Measurements from ENCODE around the gene EPB41L1.

DNA sequence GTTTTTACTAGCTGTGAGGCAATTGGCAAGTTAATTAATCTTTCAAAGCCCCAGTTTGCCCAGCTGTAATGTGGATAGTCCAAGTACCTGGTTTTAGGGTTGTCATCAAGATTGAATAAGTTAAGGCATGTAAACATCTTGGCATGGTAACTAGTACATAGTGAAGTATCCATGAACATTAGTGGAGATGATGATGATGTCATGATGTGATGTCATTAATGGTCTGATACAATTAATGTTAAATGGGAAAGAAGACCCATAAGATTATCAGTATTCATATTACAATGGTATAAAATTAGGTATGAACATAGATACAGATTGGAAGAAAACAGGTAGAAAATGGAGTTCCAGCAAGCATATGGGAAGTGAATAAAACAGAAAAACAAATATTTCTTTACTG is 5.3 kb downstream of the EPB41L1 start:
- TF ChIP-seq CTCF (optimal IDR thresholded peaks at IDR 0.05 in 1 of 3, IDR thresholded peaks at IDR 0.05 in 1 of 3, conservative IDR thresholded peaks at IDR 0.05 in 1 of 3; ENCODE audit: extremely low read depth in 1 of 3, insufficient read depth in 2 of 3, low read length in 3 of 3): no peak
- TF ChIP-seq EZH2 (IDR thresholded peaks at IDR 0.05; ENCODE audit: low read length): no peak
